Fibroblast of pulmonary artery (primary cell): Measurements from ENCODE around the gene ISY1.

Experiments used
- DNase-seq: peaks from one replicate; pipeline ENCODE4 v3.0.0-alpha.2; 2010; ENCODE audit warnings: low read depth
- H3K4me3 ChIP-seq: replicated peaks from 2 replicates; pipeline ENCODE4 v1.5.1; 2011; ENCODE audit warnings: low read depth, mild to moderate bottlenecking, control low read depth, low read length, moderate library complexity
- TF ChIP-seq, protein P1 (sequence below): IDR thresholded peaks from 2 replicates; pipeline ENCODE4 v1.5.1; 2011; ENCODE audit warnings: mild to moderate bottlenecking, control low read depth, low read length, inconsistent platforms; ENCODE audit errors: missing control alignments

Gene ISY1

DNA sequence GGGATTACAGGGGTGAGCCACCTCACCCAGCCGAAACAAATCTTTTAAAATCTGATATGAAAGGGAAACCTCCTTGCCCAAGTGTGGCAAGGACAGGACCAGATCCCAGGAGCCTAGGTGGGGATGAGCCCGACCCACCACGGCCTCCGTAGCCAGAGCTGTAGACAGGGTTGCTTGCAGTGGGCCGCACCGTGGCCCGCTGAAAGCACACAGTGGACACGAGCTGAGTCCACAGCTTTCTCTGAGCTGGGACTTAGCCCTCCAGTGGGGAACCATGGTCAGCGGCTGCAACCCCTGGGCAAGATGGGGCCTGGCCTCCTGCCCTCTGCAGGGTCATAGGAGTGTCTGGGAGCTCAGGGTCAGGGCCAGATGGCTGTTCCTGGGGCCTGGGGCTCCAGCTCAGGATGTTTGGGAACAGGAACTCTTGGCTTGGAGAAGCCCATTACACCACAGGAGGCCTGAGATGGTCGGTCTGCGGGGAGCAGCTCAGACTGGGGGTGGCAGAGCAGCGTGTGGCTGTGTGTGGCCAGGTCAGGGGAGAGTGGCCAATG is 75.6 kb downstream of the ISY1 start:
- no peak overlapping the region for H3K4me3 ChIP-seq
- no peak for DNase-seq
- TF ChIP-seq, protein P1, sequence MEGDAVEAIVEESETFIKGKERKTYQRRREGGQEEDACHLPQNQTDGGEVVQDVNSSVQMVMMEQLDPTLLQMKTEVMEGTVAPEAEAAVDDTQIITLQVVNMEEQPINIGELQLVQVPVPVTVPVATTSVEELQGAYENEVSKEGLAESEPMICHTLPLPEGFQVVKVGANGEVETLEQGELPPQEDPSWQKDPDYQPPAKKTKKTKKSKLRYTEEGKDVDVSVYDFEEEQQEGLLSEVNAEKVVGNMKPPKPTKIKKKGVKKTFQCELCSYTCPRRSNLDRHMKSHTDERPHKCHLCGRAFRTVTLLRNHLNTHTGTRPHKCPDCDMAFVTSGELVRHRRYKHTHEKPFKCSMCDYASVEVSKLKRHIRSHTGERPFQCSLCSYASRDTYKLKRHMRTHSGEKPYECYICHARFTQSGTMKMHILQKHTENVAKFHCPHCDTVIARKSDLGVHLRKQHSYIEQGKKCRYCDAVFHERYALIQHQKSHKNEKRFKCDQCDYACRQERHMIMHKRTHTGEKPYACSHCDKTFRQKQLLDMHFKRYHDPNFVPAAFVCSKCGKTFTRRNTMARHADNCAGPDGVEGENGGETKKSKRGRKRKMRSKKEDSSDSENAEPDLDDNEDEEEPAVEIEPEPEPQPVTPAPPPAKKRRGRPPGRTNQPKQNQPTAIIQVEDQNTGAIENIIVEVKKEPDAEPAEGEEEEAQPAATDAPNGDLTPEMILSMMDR = no peak

DNA sequence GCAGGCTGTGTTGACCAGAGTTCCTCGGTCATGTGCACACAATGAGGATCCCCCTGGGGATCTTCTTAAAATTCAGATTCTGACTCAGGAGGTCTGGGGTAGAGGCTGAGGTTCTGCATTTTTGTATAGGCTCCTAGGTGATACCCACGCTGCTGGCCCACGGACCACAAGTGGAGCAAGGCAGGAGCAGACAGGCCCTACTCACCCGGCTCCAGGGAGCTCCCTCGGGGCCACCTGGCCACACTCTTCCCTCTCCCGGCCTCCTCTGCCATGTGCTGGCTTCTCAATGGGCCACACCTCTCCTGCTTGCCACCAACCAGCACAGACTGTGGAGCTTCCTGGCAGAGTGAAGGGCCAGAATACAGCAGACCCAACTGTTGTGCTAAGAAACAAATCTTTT is 76.4 kb downstream of the ISY1 start:
- H3K4me3 ChIP-seq = no peak overlapping the region
- no peak for DNase-seq

DNA sequence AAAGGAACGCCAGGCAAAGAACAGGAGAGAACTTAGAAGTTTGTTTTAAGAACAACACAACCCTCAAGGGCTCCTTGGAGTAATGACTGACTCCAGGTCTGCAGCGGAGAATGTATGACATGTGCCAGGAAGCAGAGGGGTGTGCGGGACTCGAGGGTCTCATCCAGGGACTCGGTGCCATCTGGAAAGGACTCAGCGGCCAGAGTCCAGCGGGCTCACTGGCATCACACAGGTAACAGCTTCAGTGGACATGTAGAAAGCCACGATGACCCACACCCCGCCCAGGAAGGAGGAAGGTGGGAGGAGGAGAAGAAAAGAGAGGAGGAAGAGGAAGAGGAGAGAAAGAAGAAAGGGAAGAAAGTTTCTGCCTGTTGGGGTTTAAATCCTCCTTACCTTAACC is 78.8 kb downstream of the ISY1 start:
- DNase-seq = no peak
- TF ChIP-seq, protein P1 = no peak

More for the DNA sequence above, 76.4 kb downstream of the ISY1 start:
- TF ChIP-seq, protein P1 = no peak

DNA sequence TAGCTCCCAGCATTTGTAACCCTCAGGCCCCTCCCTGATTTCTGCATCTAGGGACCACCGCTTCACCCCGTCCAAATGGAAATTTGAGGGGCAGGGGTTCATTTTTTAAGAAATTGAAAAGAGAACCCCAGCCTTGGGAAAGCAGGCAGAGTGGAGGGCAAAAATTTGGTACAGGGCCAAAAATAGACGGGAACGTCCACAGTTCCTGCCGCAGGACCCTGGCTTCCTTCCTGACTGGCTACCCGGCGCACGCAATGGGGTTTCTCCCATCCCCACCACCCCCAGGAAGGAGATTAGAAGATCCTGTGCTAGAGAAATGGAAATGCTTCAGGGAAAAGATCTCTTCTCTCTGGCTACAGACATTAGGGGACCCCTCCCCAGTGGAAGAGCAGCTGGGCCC is 79.4 kb downstream of the ISY1 start:
- DNase-seq = no peak
- H3K4me3 ChIP-seq = no peak overlapping the region
- TF ChIP-seq, protein P1 = no peak

More for the DNA sequence above, 78.8 kb downstream of the ISY1 start:
- H3K4me3 ChIP-seq = no peak overlapping the region

DNA sequence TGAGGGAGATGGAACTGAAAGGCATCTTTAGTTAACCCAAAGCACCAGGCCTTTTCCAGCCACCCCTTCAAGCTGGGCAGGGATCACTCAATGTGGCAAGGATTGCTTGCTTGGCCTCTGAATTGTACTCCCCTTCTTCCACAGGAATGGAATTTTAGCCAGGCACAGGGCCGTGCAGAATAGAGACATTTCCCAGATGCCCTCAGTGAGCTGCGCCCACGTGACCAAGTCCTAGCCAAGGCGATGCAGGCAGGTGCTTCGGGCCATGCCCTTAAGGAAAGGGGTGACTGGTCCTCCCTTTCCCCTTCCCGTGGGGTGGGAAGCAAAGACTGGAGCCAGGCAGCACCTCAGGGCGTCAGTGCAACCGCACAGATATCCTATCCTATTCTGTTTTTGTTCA is 82.4 kb downstream of the ISY1 start:
- DNase-seq = no peak
- TF ChIP-seq, protein P1 = no peak
- H3K4me3 ChIP-seq = no peak overlapping the region
